Osteocyte (in vitro differentiated cells): Measurements from ENCODE around the gene CRB1. TPM values are rescaled to one million over a fixed set of nuclear protein-coding genes. Genes with fewer than 3 reads are reported as not detected.

Source experiments
- DNase-seq: peaks from one replicate; pipeline ENCODE4 v3.0.0; 2021; ENCODE audit warnings: mixed read lengths; ENCODE audit not compliant: unreplicated experiment; ENCODE audit errors: extremely low spot score
- H3K27ac Mint-ChIP-seq: one replicate; pipeline ENCODE4 v1.8.0; 2021; ENCODE audit warnings: mild to moderate bottlenecking, mixed read lengths; ENCODE audit not compliant: unreplicated experiment
- H3K27me3 Mint-ChIP-seq: one replicate; pipeline ENCODE4 v1.8.0; 2021; ENCODE audit warnings: mixed read lengths; ENCODE audit not compliant: unreplicated experiment
- H3K36me3 Mint-ChIP-seq: one replicate; pipeline ENCODE4 v1.8.0; 2021; ENCODE audit warnings: mixed read lengths; ENCODE audit not compliant: unreplicated experiment
- H3K4me1 Mint-ChIP-seq: one replicate; pipeline ENCODE4 v1.8.0; 2021; ENCODE audit warnings: mixed read lengths; ENCODE audit not compliant: unreplicated experiment
- H3K4me3 Mint-ChIP-seq: one replicate; pipeline ENCODE4 v1.8.0; 2021; ENCODE audit warnings: mild to moderate bottlenecking, moderate library complexity, mixed read lengths; ENCODE audit not compliant: unreplicated experiment
- H3K9me3 Mint-ChIP-seq: one replicate; pipeline ENCODE4 v1.8.0; 2021; ENCODE audit warnings: mixed read lengths; ENCODE audit not compliant: unreplicated experiment
- total RNA-seq: library from RNA; stranded (reverse); gene quantifications from 2 replicates; pipeline ENCODE4 v1.2.1, GENCODE V29; 2021
- TF ChIP-seq, protein P1 (sequence below): fragments of 200-600 bp; sonication (generic); IDR thresholded peaks from 2 replicates; pipeline ENCODE4 v1.5.0; 2021; ENCODE audit warnings: antibody characterized with exemption, mild to moderate bottlenecking, moderate library complexity

The CRB1 gene
- total RNA-seq, 1 donor from 2014 or later = not detected

DNA sequence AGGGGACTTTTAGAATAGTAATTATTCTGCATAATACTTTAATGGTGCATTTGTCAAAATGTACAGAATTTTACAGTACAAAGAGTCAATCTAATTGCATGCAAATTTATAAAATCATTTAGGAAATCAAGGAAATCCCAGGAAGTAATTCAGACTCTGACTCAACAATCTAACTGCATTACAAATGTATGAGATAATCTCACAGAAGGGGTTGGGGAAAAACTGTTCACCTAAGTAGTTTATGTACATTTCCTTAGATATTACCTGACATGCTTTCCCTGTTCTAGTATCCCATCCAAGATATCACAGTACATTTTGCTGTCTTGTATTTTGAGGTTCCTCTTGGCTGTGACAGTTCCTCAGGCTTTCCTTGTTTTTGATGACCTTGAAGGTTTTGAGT is 4.7 kb downstream of the CRB1 start:
- TF ChIP-seq, protein P1, sequence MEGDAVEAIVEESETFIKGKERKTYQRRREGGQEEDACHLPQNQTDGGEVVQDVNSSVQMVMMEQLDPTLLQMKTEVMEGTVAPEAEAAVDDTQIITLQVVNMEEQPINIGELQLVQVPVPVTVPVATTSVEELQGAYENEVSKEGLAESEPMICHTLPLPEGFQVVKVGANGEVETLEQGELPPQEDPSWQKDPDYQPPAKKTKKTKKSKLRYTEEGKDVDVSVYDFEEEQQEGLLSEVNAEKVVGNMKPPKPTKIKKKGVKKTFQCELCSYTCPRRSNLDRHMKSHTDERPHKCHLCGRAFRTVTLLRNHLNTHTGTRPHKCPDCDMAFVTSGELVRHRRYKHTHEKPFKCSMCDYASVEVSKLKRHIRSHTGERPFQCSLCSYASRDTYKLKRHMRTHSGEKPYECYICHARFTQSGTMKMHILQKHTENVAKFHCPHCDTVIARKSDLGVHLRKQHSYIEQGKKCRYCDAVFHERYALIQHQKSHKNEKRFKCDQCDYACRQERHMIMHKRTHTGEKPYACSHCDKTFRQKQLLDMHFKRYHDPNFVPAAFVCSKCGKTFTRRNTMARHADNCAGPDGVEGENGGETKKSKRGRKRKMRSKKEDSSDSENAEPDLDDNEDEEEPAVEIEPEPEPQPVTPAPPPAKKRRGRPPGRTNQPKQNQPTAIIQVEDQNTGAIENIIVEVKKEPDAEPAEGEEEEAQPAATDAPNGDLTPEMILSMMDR = no peak
- no peaks in the 10 kb centered on the region for H3K9me3 Mint-ChIP-seq
- H3K36me3 Mint-ChIP-seq = no peaks in the 10 kb centered on the region
- no peak overlapping the region for H3K4me3 Mint-ChIP-seq
- H3K27ac Mint-ChIP-seq = no peak overlapping the region
- peaks cover 54% of the 10 kb centered on the region for H3K27me3 Mint-ChIP-seq
- DNase-seq = no peak
- no peaks in the 10 kb centered on the region for H3K4me1 Mint-ChIP-seq

DNA sequence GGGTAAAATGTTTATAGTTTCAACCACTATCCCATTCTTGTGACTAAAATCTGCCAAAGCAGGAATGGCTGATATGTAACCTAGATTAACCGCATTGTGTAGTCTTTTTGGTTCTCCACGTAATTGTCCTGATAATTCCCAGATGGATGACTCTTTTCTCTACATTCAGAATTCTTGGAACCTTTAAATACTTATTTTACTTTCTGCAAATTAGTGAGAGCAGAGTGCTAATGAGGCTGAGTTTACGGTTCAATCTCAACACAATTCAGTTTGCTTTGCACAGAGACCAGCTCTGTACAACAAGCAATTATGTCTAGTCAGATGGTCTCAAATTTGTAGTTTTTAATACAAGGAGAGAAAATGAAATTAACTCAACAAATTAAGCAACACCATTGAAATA is 9.1 kb downstream of the CRB1 start:
- H3K36me3 Mint-ChIP-seq = no peaks in the 10 kb centered on the region
- peaks cover 33% of the 10 kb centered on the region for H3K27me3 Mint-ChIP-seq
- no peak overlapping the region for H3K4me3 Mint-ChIP-seq
- H3K9me3 Mint-ChIP-seq = no peaks in the 10 kb centered on the region
- TF ChIP-seq, protein P1 = no peak
- no peak for DNase-seq
- H3K27ac Mint-ChIP-seq = no peak overlapping the region
- no peaks in the 10 kb centered on the region for H3K4me1 Mint-ChIP-seq

DNA sequence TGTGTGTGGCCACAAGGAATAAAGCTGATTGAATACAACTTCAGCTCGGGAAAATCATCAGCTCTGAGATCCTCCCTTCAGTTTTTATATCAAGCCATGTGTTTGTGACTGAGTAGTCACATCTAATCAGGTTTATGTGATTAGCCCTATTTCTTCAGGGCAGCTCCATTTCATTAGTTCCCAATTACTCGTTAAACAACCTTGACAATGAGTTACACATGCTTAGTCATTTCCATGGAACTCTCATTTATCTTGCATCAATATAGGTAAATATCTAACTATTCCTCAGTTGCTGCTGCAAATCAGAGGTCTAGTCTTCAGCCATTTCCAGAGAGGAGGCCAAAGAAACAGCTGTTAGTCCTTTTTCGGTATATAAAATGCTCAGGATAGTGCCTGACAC is 16.3 kb downstream of the CRB1 start:
- H3K9me3 Mint-ChIP-seq = no peaks in the 10 kb centered on the region
- no peaks in the 10 kb centered on the region for H3K4me1 Mint-ChIP-seq
- no peak overlapping the region for H3K27ac Mint-ChIP-seq
- no peaks in the 10 kb centered on the region for H3K36me3 Mint-ChIP-seq
- TF ChIP-seq, protein P1 = no peak
- no peak overlapping the region for H3K4me3 Mint-ChIP-seq
- peaks cover 32% of the 10 kb centered on the region for H3K27me3 Mint-ChIP-seq
- no peak for DNase-seq

DNA sequence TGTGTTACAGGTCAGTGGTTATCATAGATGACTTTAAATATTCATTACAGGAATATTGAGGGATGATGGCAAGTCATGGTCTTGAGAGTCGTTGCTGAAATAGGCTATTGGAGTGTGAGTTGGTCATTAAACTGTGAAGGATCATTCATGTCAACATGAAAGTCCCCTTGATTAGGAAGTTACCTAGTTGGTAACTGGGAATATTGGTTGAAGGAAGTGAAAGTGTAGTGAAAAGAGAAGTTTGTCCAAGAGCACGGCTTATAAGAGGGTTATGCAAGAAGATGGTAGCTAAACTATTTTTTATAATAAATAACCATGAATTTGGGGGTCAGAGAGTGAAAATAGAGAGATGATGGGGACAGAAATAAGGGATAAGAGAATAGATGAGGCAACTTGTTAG is 16.9 kb downstream of the CRB1 start:
- no peaks in the 10 kb centered on the region for H3K4me1 Mint-ChIP-seq
- H3K27ac Mint-ChIP-seq = no peak overlapping the region
- peaks cover 29% of the 10 kb centered on the region for H3K27me3 Mint-ChIP-seq
- no peak for DNase-seq
- H3K4me3 Mint-ChIP-seq = no peak overlapping the region
- TF ChIP-seq, protein P1 = no peak
- no peaks in the 10 kb centered on the region for H3K36me3 Mint-ChIP-seq
- no peaks in the 10 kb centered on the region for H3K9me3 Mint-ChIP-seq

DNA sequence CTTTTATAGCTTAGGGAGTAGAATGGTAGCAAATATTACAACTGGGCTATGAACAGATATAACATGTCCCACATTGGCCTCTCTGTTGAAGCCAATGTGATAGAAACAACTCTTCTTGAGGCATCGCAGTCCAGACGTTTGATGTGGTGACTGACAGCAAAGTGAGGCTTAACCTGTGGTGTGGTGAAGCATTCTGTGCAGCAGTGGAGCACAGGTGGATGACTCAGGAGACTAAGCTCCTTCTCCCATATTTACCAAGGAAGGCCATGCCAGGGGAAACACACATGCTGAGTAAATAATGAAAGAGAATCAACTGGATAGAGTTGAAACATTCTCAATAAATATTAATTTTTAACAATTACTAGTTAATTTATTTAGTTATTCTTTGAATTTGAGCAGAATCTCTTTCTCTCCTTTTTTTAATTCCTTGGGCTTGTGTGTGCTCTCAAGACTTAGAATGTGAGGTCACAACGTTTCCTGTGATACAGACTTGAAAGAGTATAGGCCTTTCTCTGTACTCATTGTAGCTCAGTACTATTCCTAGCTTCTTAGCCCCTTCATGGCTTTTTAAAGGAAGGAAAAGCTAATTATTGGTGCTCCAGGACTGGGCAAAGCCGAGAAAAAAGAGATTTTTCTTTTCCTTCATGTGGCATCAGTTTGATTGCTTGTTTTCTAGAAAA is 17.6 kb downstream of the CRB1 start:
- no peaks in the 10 kb centered on the region for H3K36me3 Mint-ChIP-seq
- no peaks in the 10 kb centered on the region for H3K9me3 Mint-ChIP-seq
- H3K4me1 Mint-ChIP-seq = no peaks in the 10 kb centered on the region
- DNase-seq = no peak
- H3K27me3 Mint-ChIP-seq = peaks cover 31% of the 10 kb centered on the region
- TF ChIP-seq, protein P1 = no peak
- H3K4me3 Mint-ChIP-seq = no peak overlapping the region
- no peak overlapping the region for H3K27ac Mint-ChIP-seq
